MM.1S (cell line): ENCODE measurements around the gene PRKG1.
A peak's percentile ranks its signal among the peaks of the same experiment; 100 is the strongest.

Experiments
- DNase-seq: peaks from one replicate; pipeline ENCODE4 v3.0.0-alpha.2; 2015
- H2AFZ ChIP-seq: fragments of 300-600 bp; sonication (generic); 2 replicates; pipeline ENCODE4 v1.6.0; 2016; ENCODE audit warnings: antibody characterized with exemption, low read length
- H3F3A ChIP-seq: fragments of 300-600 bp; sonication (generic); 2 replicates; pipeline ENCODE4 v1.6.1; 2016; ENCODE audit warnings: mild to moderate bottlenecking, antibody characterized with exemption, low read length, moderate library complexity, mixed read lengths; ENCODE audit not compliant: insufficient read depth
- H3K27ac ChIP-seq: fragments of 300-600 bp; sonication (generic); 2 replicates; pipeline ENCODE4 v1.5.1; 2016; ENCODE audit warnings: mild to moderate bottlenecking, low read length
- H3K27me3 ChIP-seq: fragments of 300-600 bp; sonication (generic); replicated peaks from 2 replicates; pipeline ENCODE4 v1.6.0; 2016; ENCODE audit warnings: low read length; ENCODE audit not compliant: insufficient read depth
- H3K36me3 ChIP-seq: fragments of 300-600 bp; sonication (generic); replicated peaks from 2 replicates; pipeline ENCODE4 v1.6.1; 2016; ENCODE audit warnings: mild to moderate bottlenecking, low read length, mixed read lengths; ENCODE audit not compliant: insufficient read depth
- H3K4me1 ChIP-seq: fragments of 300-600 bp; sonication (generic); 2 replicates; pipeline ENCODE4 v1.6.1; 2016; ENCODE audit warnings: low read length, mixed read lengths
- H3K4me2 ChIP-seq: fragments of 300-600 bp; sonication (generic); 2 replicates; pipeline ENCODE4 v1.6.0; 2016; ENCODE audit warnings: low read depth, low read length
- H3K4me3 ChIP-seq: fragments of 300-600 bp; sonication (generic); 2 replicates; pipeline ENCODE4 v1.5.1; 2016; ENCODE audit warnings: low read length, mixed read lengths
- H3K79me2 ChIP-seq: fragments of 300-600 bp; sonication (generic); 2 replicates; pipeline ENCODE4 v1.6.1; 2016; ENCODE audit warnings: mixed run types, low read length, mixed read lengths
- H3K9ac ChIP-seq: fragments of 300-600 bp; sonication (generic); 2 replicates; pipeline ENCODE4 v1.6.1; 2016; ENCODE audit warnings: low read length, mixed read lengths
- H3K9me2 ChIP-seq: fragments of 300-600 bp; sonication (generic); replicated peaks from 2 replicates; pipeline ENCODE4 v1.6.1; 2016; ENCODE audit warnings: mild to moderate bottlenecking, low read length, mixed read lengths; ENCODE audit not compliant: insufficient read depth
- H3K9me3 ChIP-seq: fragments of 300-600 bp; sonication (generic); replicated peaks from 2 replicates; pipeline ENCODE4 v1.6.1; 2016; ENCODE audit warnings: mild to moderate bottlenecking, low read length, mixed read lengths; ENCODE audit not compliant: insufficient read depth
- H4K20me1 ChIP-seq: fragments of 300-600 bp; sonication (generic); 2 replicates; pipeline ENCODE4 v1.6.1; 2016; ENCODE audit warnings: mild to moderate bottlenecking, low read length, moderate library complexity, mixed read lengths; ENCODE audit not compliant: insufficient read depth
- EZH2 ChIP-seq: fragments of 300-600 bp; sonication (generic); optimal IDR thresholded peaks from 2 replicates; pipeline ENCODE3; 2017; ENCODE audit warnings: low read depth, mild to moderate bottlenecking, antibody characterized with exemption, low read length, mixed read lengths
- EZH2phosphoT487 ChIP-seq: fragments of 300-600 bp; sonication (generic); IDR thresholded peaks from 2 replicates; pipeline ENCODE4 v1.6.1; 2018; ENCODE audit warnings: antibody characterized with exemption, low read length
- TF ChIP-seq, protein P1 (sequence below): fragments of 300-600 bp; sonication (generic); IDR thresholded peaks from 2 replicates; pipeline ENCODE4 v1.5.1; 2016; ENCODE audit warnings: antibody characterized with exemption, low read length, mixed read lengths

Gene PRKG1

DNA sequence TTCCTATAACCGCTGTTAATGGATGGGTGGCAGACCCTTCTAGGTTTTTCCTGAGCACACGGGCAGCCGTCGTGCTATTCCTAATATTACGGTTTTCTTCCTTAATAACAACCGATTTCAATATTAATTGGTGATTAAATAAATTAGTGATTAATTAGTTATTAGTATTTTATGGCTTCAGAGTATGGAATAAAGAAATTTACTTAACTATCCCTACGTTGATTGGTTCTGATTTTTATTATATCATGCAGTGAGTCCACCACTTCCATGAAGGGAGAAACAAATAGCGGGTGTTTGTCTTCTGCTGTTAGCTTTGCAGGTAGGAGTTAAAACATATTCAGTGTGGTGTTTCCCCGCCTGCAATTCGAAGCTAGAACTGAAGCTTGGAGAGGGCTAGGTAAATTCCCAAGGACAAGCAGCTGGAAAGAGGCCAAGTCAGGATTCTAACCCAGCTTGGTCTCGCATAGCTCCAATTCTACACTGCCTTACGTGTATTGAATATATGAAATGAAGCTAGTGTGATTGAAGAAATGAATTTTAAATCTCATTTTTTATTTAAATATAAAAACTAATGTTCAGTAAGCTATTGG, 626.0 kb downstream of the PRKG1 start:
- no peak for TF ChIP-seq EZH2
- TF ChIP-seq EZH2phosphoT487, result no peak
- TF ChIP-seq, protein P1, sequence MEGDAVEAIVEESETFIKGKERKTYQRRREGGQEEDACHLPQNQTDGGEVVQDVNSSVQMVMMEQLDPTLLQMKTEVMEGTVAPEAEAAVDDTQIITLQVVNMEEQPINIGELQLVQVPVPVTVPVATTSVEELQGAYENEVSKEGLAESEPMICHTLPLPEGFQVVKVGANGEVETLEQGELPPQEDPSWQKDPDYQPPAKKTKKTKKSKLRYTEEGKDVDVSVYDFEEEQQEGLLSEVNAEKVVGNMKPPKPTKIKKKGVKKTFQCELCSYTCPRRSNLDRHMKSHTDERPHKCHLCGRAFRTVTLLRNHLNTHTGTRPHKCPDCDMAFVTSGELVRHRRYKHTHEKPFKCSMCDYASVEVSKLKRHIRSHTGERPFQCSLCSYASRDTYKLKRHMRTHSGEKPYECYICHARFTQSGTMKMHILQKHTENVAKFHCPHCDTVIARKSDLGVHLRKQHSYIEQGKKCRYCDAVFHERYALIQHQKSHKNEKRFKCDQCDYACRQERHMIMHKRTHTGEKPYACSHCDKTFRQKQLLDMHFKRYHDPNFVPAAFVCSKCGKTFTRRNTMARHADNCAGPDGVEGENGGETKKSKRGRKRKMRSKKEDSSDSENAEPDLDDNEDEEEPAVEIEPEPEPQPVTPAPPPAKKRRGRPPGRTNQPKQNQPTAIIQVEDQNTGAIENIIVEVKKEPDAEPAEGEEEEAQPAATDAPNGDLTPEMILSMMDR, result no peak
- H3K4me3 ChIP-seq, result peak overlapping the region; percentile 81
- H3K4me2 ChIP-seq, result peak overlapping the region; percentile 83
- peak overlapping the region; percentile 86 for H2AFZ ChIP-seq
- H3F3A ChIP-seq, result no peaks in the 10 kb centered on the region
- DNase-seq, result peak; percentile 7
- H3K27ac ChIP-seq, result peak overlapping the region; percentile 86; the same call in 1 of the 2 replicates
- no peaks in the 10 kb centered on the region for H3K9me2 ChIP-seq
- peaks cover 8% of the 10 kb centered on the region for H3K4me1 ChIP-seq
- peaks cover 29% of the 10 kb centered on the region for H3K79me2 ChIP-seq
- no peaks in the 10 kb centered on the region for H3K9me3 ChIP-seq
- H3K9ac ChIP-seq, result peak overlapping the region; percentile 90
- H3K27me3 ChIP-seq, result no peaks in the 10 kb centered on the region
- no peaks in the 10 kb centered on the region for H3K36me3 ChIP-seq
- no peaks in the 10 kb centered on the region for H4K20me1 ChIP-seq

DNA sequence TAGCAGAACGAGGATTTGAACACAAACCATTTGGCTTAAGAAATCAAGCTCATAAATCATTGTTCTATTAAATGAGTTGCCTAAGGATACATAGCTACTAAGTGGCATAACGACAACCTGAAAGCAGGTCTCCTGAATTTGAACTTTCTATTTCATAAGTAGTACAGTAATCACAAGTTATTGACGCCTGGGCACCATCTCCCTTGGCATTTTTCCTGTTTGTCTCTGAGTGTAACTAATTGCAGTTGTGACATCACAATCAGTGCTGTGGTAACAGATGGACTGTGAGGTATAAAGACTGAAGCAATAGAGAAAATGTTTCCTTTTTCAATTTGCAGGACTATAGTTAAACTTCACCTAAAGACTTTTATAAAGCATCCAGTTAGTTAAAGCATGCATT, 631.5 kb downstream of the PRKG1 start:
- no peaks in the 10 kb centered on the region for H3K4me1 ChIP-seq
- H3K27me3 ChIP-seq, result no peaks in the 10 kb centered on the region
- no peaks in the 10 kb centered on the region for H3K9me3 ChIP-seq
- no peak overlapping the region for H3K9ac ChIP-seq
- TF ChIP-seq EZH2phosphoT487 (no peak), EZH2 (no peak)
- TF ChIP-seq, protein P1, result no peak
- no peak overlapping the region for H3K4me3 ChIP-seq
- H2AFZ ChIP-seq, result no peak overlapping the region
- DNase-seq, result no peak
- no peaks in the 10 kb centered on the region for H3K9me2 ChIP-seq
- H3K4me2 ChIP-seq, result no peak overlapping the region
- no peaks in the 10 kb centered on the region for H3F3A ChIP-seq
- H4K20me1 ChIP-seq, result no peaks in the 10 kb centered on the region
- no peak overlapping the region for H3K27ac ChIP-seq
- no peaks in the 10 kb centered on the region for H3K79me2 ChIP-seq
- no peaks in the 10 kb centered on the region for H3K36me3 ChIP-seq

DNA sequence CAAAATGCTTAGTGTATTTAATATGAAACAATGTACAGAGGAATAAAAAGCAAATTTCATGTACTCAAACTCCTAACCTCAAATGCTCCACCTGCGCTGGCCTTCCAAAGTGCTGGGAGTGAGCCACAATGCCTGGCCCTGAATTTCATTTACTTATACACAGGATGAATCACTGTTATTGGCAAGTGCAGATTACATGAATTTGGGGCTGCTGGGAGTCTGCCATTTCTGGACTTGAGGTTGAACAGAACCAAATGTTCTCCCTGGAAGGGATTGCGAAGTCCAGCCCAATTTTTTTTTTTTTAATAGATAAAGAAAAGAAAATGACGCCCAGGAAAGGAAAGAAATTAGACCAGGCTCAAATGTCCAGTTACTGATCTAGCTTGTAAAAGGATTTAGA, 631.9 kb downstream of the PRKG1 start:
- Histone ChIP-seq H3K4me1 (no peaks in the 10 kb centered on the region), H3K9me3 (no peaks in the 10 kb centered on the region), H3K9ac (no peak overlapping the region), H3K79me2 (no peaks in the 10 kb centered on the region), H2AFZ (no peak overlapping the region), H3K36me3 (no peaks in the 10 kb centered on the region), H4K20me1 (no peaks in the 10 kb centered on the region), H3K9me2 (no peaks in the 10 kb centered on the region), H3K4me3 (no peak overlapping the region), H3K4me2 (no peak overlapping the region), H3F3A (no peaks in the 10 kb centered on the region), H3K27ac (no peak overlapping the region), H3K27me3 (no peaks in the 10 kb centered on the region)
- TF ChIP-seq EZH2phosphoT487, result no peak
- TF ChIP-seq, protein P1, result no peak
- TF ChIP-seq EZH2, result no peak
- DNase-seq, result no peak
